ENCODE results near the gene ACAT2. TPM values are rescaled to one million over a fixed set of nuclear protein-coding genes. Genes with fewer than 3 reads are reported as not detected.
"Not testable (repeated sequence)": the region's sequence is repeated elsewhere in the genome, so short reads cannot be mapped to it uniquely, and the experiment has no call there.

ACAT2 gene
- total RNA-seq, 1 donor from 2014 or later = 0.85 TPM

- intact Hi-C loops (cut with DNase I) = no loop called here
- H3K27ac ChIP-seq = no peak overlapping the region
- no peaks in the 10 kb centered on the region for H3K36me3 ChIP-seq
- H3K4me1 ChIP-seq = no peaks in the 10 kb centered on the region
- H3K9me3 ChIP-seq = no peaks in the 10 kb centered on the region
- no peak for TF ChIP-seq CTCF (IDR thresholded peaks at IDR 0.05)
- DNase-seq (ENCODE audit: low spot score in 2 of 2) = no peak
- no peaks in the 10 kb centered on the region for H3K27me3 ChIP-seq
- no peak overlapping the region for H3K4me3 ChIP-seq
These were observed 59.3 kb downstream of the ACAT2 start for GRCh38 chr6:159821122-159821521.

- Histone ChIP-seq H3K36me3 (no peaks in the 10 kb centered on the region), H3K27me3 (no peaks in the 10 kb centered on the region), H3K27ac (no peak overlapping the region), H3K4me3 (no peak overlapping the region), H3K9me3 (no peaks in the 10 kb centered on the region), H3K4me1 (no peaks in the 10 kb centered on the region)
- DNase-seq (ENCODE audit: low spot score in 2 of 2) = no peak
- TF ChIP-seq CTCF (IDR thresholded peaks at IDR 0.05) = no peak
- intact Hi-C loops (cut with DNase I) = no loop called here
These were observed 59.9 kb downstream of the ACAT2 start for GRCh38 chr6:159821726-159822125.

- H3K27me3 ChIP-seq = no peaks in the 10 kb centered on the region
- no peak for TF ChIP-seq CTCF (IDR thresholded peaks at IDR 0.05)
- no peaks in the 10 kb centered on the region for H3K9me3 ChIP-seq
- no peaks in the 10 kb centered on the region for H3K4me1 ChIP-seq
- H3K36me3 ChIP-seq = no peaks in the 10 kb centered on the region
- no peak for DNase-seq (ENCODE audit: low spot score in 2 of 2)
- no peak overlapping the region for H3K4me3 ChIP-seq
- no peak overlapping the region for H3K27ac ChIP-seq
- intact Hi-C loops (cut with DNase I) = no loop called here
These were observed 62.1 kb downstream of the ACAT2 start for GRCh38 chr6:159823953-159824352.

GRCh38 chr6:159824690-159825089 is 62.8 kb downstream of the ACAT2 start:
- H3K27me3 ChIP-seq; H3K36me3 ChIP-seq; H3K4me1 ChIP-seq; H3K27ac ChIP-seq; intact Hi-C loops (cut with DNase I); DNase-seq (ENCODE audit: low spot score in 2 of 2); H3K9me3 ChIP-seq; H3K4me3 ChIP-seq: not testable (repeated sequence)

GRCh38 chr6:159826004-159826403 is 64.2 kb downstream of the ACAT2 start:
- H3K4me1 ChIP-seq = no peaks in the 10 kb centered on the region
- H3K4me3 ChIP-seq = no peak overlapping the region
- no peaks in the 10 kb centered on the region for H3K27me3 ChIP-seq
- no peaks in the 10 kb centered on the region for H3K36me3 ChIP-seq
- H3K9me3 ChIP-seq = no peaks in the 10 kb centered on the region
- intact Hi-C loops (cut with DNase I) = no loop called here
- DNase-seq (ENCODE audit: low spot score in 2 of 2) = no peak
- H3K27ac ChIP-seq = no peak overlapping the region
- no peak for TF ChIP-seq CTCF (IDR thresholded peaks at IDR 0.05)

GRCh38 chr6:159826968-159827647 is 65.3 kb downstream of the ACAT2 start:
- Histone ChIP-seq H3K36me3 (no peaks in the 10 kb centered on the region), H3K4me1 (no peaks in the 10 kb centered on the region), H3K4me3 (no peak overlapping the region), H3K27me3 (no peaks in the 10 kb centered on the region), H3K27ac (no peak overlapping the region), H3K9me3 (no peaks in the 10 kb centered on the region)
- intact Hi-C loops (cut with DNase I) = no loop called here
- TF ChIP-seq CTCF (IDR thresholded peaks at IDR 0.05) = no peak
- no peak for DNase-seq (ENCODE audit: low spot score in 2 of 2)

Data from ascending aorta (tissue), 2 donors.